Erythroblast (primary cell): ENCODE results near the gene GPC3.

Source experiments
- GATA1 ChIP-seq: IDR thresholded peaks from 2 replicates; pipeline ENCODE4 v1.6.1; 2011; ENCODE audit warnings: low read depth, mild to moderate bottlenecking, control low read depth, low read length, moderate library complexity
- POLR2A ChIP-seq: IDR thresholded peaks from 2 replicates; pipeline ENCODE4 v1.6.1; 2011; ENCODE audit warnings: mild to moderate bottlenecking, low read length

GRCh38 chrX:134023851-134024281 lies 38.5 kb upstream of the GPC3 start:
- TF ChIP-seq POLR2A (no peak), GATA1 (no peak)
